Uterus (tissue), 4 donors: ENCODE results near the gene MAT2B. TPM values are rescaled to one million over a fixed set of nuclear protein-coding genes. Genes with fewer than 3 reads are reported as not detected.
A peak's percentile ranks its signal among the peaks of the same experiment; 100 is the strongest.

Source experiments
- DNase-seq, 2 donors: peaks; one replicate each; pipeline ENCODE4 v3.0.0-alpha.2; 2019 to 2020
- H3K27ac ChIP-seq, 2 donors: fragments of 200-600 bp; sonication (generic); 1 replicate in 1 of 2; 2 replicates in 1 of 2; pipeline ENCODE4 v1.5.1; 2016 to 2018
- H3K27me3 ChIP-seq, 2 donors: fragments of 200-600 bp; sonication (generic); one replicate each; pipeline ENCODE4 v1.5.1; 2018 to 2019; ENCODE audit warnings: control low read depth in 1 of 2
- H3K36me3 ChIP-seq, 2 donors: fragments of 200-600 bp; sonication (generic); one replicate each; pipeline ENCODE4 v1.5.1; 2019; ENCODE audit warnings: control low read depth in 1 of 2
- H3K4me1 ChIP-seq, 2 donors: fragments of 200-600 bp; sonication (generic); one replicate each; pipeline ENCODE4 v1.5.1; 2018 to 2019; ENCODE audit warnings: control low read depth in 1 of 2
- H3K4me3 ChIP-seq, 2 donors: fragments of 200-600 bp; sonication (generic); 1 replicate in 1 of 2; 2 replicates in 1 of 2; pipeline ENCODE4 v1.5.1; 2018 to 2019; ENCODE audit warnings: mild to moderate bottlenecking in 1 of 2
- H3K9me3 ChIP-seq, 2 donors: fragments of 200-600 bp; sonication (generic); one replicate each; pipeline ENCODE4 v1.5.1; 2019; ENCODE audit warnings: control low read depth in 1 of 2
- POLR2A ChIP-seq, 2 donors: fragments of 450-650 bp; IDR thresholded peaks; one replicate each; pipeline ENCODE4 v1.6.1; 2016; ENCODE audit warnings: antibody characterized with exemption in 2 of 2, mild to moderate bottlenecking in 1 of 2, moderate library complexity in 1 of 2
- intact Hi-C: fragments of 100-400 bp; cut with DNase I; formaldehyde crosslinking; loops from one replicate; pipeline ENCODE4 v1.15.1; 2023; ENCODE audit warnings: low total_unique reads
- total RNA-seq, 4 donors: library from RNA; depleted of rRNA in 3 of 4; stranded (reverse); fragments of >200 nt in 3 of 4; gene quantifications; one replicate each; pipeline versions ENCODE4 v1.1.0 to v1.2.4, GENCODE V29; 2014 to 2023
- TF ChIP-seq, protein P1 (sequence below), 4 experiments: fragments of 200-600 bp in 2 of 4; fragments of 450-650 bp in 2 of 4; sonication (generic) in 2 of 4; IDR thresholded peaks; one replicate each; pipeline ENCODE4 v1.5.1; 2016 to 2019; ENCODE audit warnings: antibody characterized with exemption in 4 of 4, mild to moderate bottlenecking in 2 of 4, moderate library complexity in 1 of 4
- donor health status: DM: yes; HTN: yes; CAD: no.

MAT2B gene
- total RNA-seq, 4 donors from 2014 or later: 40.0 to 93.1 (median 63.2) TPM

DNA sequence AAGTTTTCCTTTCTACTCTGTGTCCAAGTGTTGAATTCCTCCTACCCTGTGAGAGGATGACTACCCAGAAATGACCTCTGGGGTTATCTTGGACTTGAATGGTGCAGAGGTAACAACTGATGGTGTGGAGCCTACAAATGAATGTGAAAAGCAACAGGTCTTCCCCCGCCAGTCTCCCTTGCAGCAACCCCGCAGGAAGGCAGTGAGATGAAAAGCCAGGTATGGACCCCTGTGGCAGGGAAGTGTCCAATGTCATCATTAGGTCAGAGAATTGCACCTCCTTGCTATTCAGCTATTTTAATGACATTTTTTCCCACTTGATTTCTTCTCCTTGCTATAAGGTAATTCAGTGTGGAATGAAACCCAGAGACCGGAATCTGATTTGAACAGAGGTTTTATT, 58.5 kb downstream of the MAT2B start:
- no peaks in the 10 kb centered on the region for H3K4me1 ChIP-seq
- no peak for DNase-seq
- H3K4me3 ChIP-seq: no peak overlapping the region
- intact Hi-C loops: no loop called here
- no peak for TF ChIP-seq POLR2A (IDR thresholded peaks at IDR 0.05)
- TF ChIP-seq, protein P1, sequence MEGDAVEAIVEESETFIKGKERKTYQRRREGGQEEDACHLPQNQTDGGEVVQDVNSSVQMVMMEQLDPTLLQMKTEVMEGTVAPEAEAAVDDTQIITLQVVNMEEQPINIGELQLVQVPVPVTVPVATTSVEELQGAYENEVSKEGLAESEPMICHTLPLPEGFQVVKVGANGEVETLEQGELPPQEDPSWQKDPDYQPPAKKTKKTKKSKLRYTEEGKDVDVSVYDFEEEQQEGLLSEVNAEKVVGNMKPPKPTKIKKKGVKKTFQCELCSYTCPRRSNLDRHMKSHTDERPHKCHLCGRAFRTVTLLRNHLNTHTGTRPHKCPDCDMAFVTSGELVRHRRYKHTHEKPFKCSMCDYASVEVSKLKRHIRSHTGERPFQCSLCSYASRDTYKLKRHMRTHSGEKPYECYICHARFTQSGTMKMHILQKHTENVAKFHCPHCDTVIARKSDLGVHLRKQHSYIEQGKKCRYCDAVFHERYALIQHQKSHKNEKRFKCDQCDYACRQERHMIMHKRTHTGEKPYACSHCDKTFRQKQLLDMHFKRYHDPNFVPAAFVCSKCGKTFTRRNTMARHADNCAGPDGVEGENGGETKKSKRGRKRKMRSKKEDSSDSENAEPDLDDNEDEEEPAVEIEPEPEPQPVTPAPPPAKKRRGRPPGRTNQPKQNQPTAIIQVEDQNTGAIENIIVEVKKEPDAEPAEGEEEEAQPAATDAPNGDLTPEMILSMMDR (IDR thresholded peaks at IDR 0.05): no peak
- no peaks in the 10 kb centered on the region for H3K27me3 ChIP-seq
- no peak overlapping the region for H3K27ac ChIP-seq
- H3K9me3 ChIP-seq: no peaks in the 10 kb centered on the region
- H3K36me3 ChIP-seq: no peaks in the 10 kb centered on the region

DNA sequence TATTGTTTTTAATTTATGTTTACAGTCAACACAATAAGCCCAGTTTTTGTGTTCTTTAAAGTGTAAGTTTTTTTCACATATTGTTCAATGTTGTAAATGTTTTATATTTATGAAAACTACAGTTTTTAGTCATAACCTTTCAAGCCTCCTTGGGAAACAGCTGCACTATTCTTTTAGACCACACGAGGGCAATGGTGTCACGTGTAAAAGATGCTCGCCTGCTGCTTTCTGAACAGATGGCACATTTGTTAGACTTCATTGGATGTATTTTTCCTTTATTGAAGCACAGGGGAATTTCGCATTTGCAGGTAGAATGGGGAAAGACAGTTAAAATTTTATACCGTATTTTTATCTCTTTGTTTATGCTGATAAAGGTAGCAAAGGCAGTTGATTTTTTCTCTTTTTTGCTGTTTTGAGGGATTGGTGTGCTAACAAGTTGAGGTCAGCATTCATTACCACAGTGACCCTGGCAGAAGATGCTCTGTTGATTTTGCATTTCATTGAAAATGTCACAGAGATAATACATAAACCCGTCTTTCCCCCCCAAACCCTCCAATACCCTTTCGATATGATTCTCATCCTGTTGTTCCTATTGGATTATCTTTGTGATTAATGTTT, 59.0 kb downstream of the MAT2B start:
- TF ChIP-seq POLR2A (IDR thresholded peaks at IDR 0.05): no peak
- TF ChIP-seq, protein P1 (IDR thresholded peaks at IDR 0.05): peak; percentile 77 to 84 (median 78)
- H3K9me3 ChIP-seq: no peaks in the 10 kb centered on the region
- H3K27ac ChIP-seq: no peak overlapping the region
- no peaks in the 10 kb centered on the region for H3K27me3 ChIP-seq
- H3K4me3 ChIP-seq: no peak overlapping the region
- H3K36me3 ChIP-seq: no peaks in the 10 kb centered on the region
- peak; percentile 39 to 41 for DNase-seq
- intact Hi-C loops: no loop called here
- H3K4me1 ChIP-seq: no peaks in the 10 kb centered on the region

DNA sequence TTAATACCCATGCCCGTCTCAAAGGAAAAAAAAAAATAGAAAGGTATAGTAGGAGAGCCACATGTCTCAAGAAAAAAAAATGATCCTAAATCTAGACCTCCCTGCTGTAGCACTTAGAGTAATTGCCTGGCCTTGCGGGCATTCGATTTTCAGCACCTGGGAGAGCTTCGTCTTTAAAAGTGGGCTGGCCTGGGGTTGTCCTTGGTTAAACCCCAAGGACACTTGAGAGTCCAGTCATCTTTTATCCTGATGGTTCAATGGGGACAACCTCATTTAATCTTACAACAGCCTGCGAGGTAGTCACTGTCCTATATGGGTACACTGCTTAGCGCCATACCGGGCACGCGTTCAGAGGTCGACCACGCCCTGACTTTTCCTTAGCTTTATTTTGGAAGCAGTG, 60.1 kb downstream of the MAT2B start:
- intact Hi-C loops: no loop called here

DNA sequence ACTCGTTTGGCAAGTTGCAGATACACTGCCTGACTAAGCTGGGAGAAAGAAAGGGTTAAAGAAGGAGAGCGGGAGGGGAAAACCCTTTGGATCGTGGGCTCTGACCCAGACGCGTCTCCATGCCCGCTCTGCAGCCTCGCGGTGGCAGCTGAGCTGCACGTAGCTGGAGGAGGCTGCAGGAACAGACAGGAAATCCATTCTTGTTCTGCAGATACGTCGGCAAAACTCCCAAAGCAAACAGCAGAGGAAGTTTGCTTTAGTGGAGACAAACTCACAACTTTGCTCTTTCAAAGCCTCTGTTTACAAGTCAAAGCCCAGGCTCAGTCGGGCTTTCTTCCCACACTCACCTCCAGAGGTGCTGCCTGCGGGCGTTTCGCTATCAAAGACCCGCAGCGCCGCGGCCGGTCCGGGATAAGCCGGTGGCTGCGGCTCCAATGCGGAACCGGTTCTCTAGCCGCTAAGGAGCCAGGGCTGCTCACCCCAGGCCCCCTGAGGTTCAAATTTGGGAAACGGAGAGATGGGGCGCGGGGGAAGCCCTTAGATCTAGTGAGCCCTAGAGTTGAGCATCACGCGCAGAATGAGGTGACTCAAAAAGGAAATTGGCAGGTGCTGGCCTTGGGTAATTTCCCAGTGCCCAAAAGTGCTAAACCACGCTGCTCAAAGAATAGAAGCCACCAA, 60.7 kb downstream of the MAT2B start:
- no peaks in the 10 kb centered on the region for H3K9me3 ChIP-seq
- TF ChIP-seq, protein P1 (IDR thresholded peaks at IDR 0.05): no peak
- no peak for TF ChIP-seq POLR2A (IDR thresholded peaks at IDR 0.05)
- H3K27me3 ChIP-seq: no peaks in the 10 kb centered on the region
- no peaks in the 10 kb centered on the region for H3K4me1 ChIP-seq
- DNase-seq: no peak
- intact Hi-C loops: no loop called here
- H3K27ac ChIP-seq: no peak overlapping the region
- H3K36me3 ChIP-seq: no peaks in the 10 kb centered on the region
- H3K4me3 ChIP-seq: peak overlapping the region; percentile 7 to 20

More for the DNA sequence above, 60.1 kb downstream of the MAT2B start:
- DNase-seq: no peak
- TF ChIP-seq, protein P1 (IDR thresholded peaks at IDR 0.05): no peak
- TF ChIP-seq POLR2A (IDR thresholded peaks at IDR 0.05): no peak
- Histone ChIP-seq H3K27ac (no peak overlapping the region), H3K27me3 (no peaks in the 10 kb centered on the region), H3K4me3 (peak overlapping the region; percentile 7 to 20), H3K9me3 (no peaks in the 10 kb centered on the region), H3K36me3 (no peaks in the 10 kb centered on the region), H3K4me1 (no peaks in the 10 kb centered on the region)

DNA sequence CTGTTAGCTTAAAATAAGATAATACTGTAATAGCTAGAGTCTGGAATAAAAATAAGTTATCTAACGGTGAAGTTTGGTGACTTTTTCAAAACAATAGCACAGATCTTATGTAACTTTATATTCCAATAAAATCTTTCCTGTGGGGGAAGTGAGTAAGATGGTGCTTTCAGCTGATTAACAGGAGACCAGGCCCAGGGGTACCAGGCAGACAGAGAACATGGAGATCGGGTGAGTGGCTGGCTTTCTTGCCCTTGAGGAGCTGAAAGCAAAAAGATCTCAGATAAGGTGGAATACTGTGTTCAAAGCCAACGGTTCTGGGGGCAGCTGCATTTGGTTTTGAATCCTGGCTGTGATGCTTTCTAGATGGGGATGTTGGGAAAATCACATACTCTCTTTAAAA, 61.3 kb downstream of the MAT2B start:
- no peak overlapping the region for H3K4me3 ChIP-seq

More for the DNA sequence above, 61.3 kb downstream of the MAT2B start:
- no peak for DNase-seq
- intact Hi-C loops: no loop called here
- Histone ChIP-seq H3K36me3 (no peaks in the 10 kb centered on the region), H3K27me3 (no peaks in the 10 kb centered on the region), H3K4me1 (no peaks in the 10 kb centered on the region), H3K9me3 (no peaks in the 10 kb centered on the region), H3K27ac (no peak overlapping the region)
- TF ChIP-seq, protein P1 (IDR thresholded peaks at IDR 0.05): no peak
- no peak for TF ChIP-seq POLR2A (IDR thresholded peaks at IDR 0.05)
